Measurements from ENCODE around the gene NPDC1. TPM values are rescaled to one million over a fixed set of nuclear protein-coding genes. Genes with fewer than 3 reads are reported as not detected.

Gene NPDC1
- total RNA-seq, 1 donor from 2014 or later: 90.8 TPM

- Mint-ChIP-seq H3K27ac (ENCODE audit: unreplicated experiment) (no peak overlapping the region), H3K9me3 (ENCODE audit: low read depth) (no peaks in the 10 kb centered on the region), H3K4me1 (ENCODE audit: low read depth) (no peaks in the 10 kb centered on the region), H3K4me3 (ENCODE audit: unreplicated experiment) (no peak overlapping the region), H3K36me3 (ENCODE audit: low read depth) (peaks cover 12% of the 10 kb centered on the region), H3K27me3 (ENCODE audit: low read depth) (no peaks in the 10 kb centered on the region)
- DNase-seq (ENCODE audit: low spot score): no peak
- no peak for TF ChIP-seq CTCF (IDR thresholded peaks at IDR 0.05)
These were observed 31.8 kb downstream of the NPDC1 start for GRCh38 chr9:137014166-137014565.

GRCh38 chr9:137013571-137013940 is 32.4 kb downstream of the NPDC1 start:
- Mint-ChIP-seq H3K27me3 (ENCODE audit: low read depth) (no peaks in the 10 kb centered on the region), H3K36me3 (ENCODE audit: low read depth) (peaks cover 11% of the 10 kb centered on the region), H3K9me3 (ENCODE audit: low read depth) (no peaks in the 10 kb centered on the region), H3K4me1 (ENCODE audit: low read depth) (no peaks in the 10 kb centered on the region), H3K27ac (ENCODE audit: unreplicated experiment) (no peak overlapping the region), H3K4me3 (ENCODE audit: unreplicated experiment) (no peak overlapping the region)
- no peak for TF ChIP-seq CTCF (IDR thresholded peaks at IDR 0.05)
- no peak for DNase-seq (ENCODE audit: low spot score)

- DNase-seq (ENCODE audit: low spot score): no peak
- no peaks in the 10 kb centered on the region for H3K9me3 Mint-ChIP-seq (ENCODE audit: low read depth)
- TF ChIP-seq CTCF (IDR thresholded peaks at IDR 0.05): no peak
- peaks cover 10% of the 10 kb centered on the region for H3K36me3 Mint-ChIP-seq (ENCODE audit: low read depth)
- H3K27ac Mint-ChIP-seq (ENCODE audit: unreplicated experiment): no peak overlapping the region
- no peaks in the 10 kb centered on the region for H3K27me3 Mint-ChIP-seq (ENCODE audit: low read depth)
- no peak overlapping the region for H3K4me3 Mint-ChIP-seq (ENCODE audit: unreplicated experiment)
- H3K4me1 Mint-ChIP-seq (ENCODE audit: low read depth): no peaks in the 10 kb centered on the region
These were observed 33.0 kb downstream of the NPDC1 start for GRCh38 chr9:137012694-137013570.

- TF ChIP-seq CTCF (IDR thresholded peaks at IDR 0.05): no peak
- no peak for DNase-seq (ENCODE audit: low spot score)
- H3K4me1 Mint-ChIP-seq (ENCODE audit: low read depth): no peaks in the 10 kb centered on the region
- H3K9me3 Mint-ChIP-seq (ENCODE audit: low read depth): no peaks in the 10 kb centered on the region
- no peak overlapping the region for H3K4me3 Mint-ChIP-seq (ENCODE audit: unreplicated experiment)
- H3K36me3 Mint-ChIP-seq (ENCODE audit: low read depth): peaks cover 9% of the 10 kb centered on the region
- no peak overlapping the region for H3K27ac Mint-ChIP-seq (ENCODE audit: unreplicated experiment)
- H3K27me3 Mint-ChIP-seq (ENCODE audit: low read depth): no peaks in the 10 kb centered on the region
These were observed 33.9 kb downstream of the NPDC1 start for GRCh38 chr9:137011907-137012675.

GRCh38 chr9:137011156-137011555 is 34.8 kb downstream of the NPDC1 start:
- peaks cover 6% of the 10 kb centered on the region for H3K36me3 Mint-ChIP-seq (ENCODE audit: low read depth)
- TF ChIP-seq CTCF (IDR thresholded peaks at IDR 0.05): no peak
- no peaks in the 10 kb centered on the region for H3K27me3 Mint-ChIP-seq (ENCODE audit: low read depth)
- no peak overlapping the region for H3K4me3 Mint-ChIP-seq (ENCODE audit: unreplicated experiment)
- no peak for DNase-seq (ENCODE audit: low spot score)
- H3K4me1 Mint-ChIP-seq (ENCODE audit: low read depth): no peaks in the 10 kb centered on the region
- H3K9me3 Mint-ChIP-seq (ENCODE audit: low read depth): no peaks in the 10 kb centered on the region
- no peak overlapping the region for H3K27ac Mint-ChIP-seq (ENCODE audit: unreplicated experiment)

Data from chondrocyte (in vitro differentiated cells).